GM23248 (cell line): Measurements from ENCODE around the gene OVOL1. TPM values are rescaled to one million over a fixed set of nuclear protein-coding genes. Genes with fewer than 3 reads are reported as not detected.
"Not testable (repeated sequence)": the region's sequence is repeated elsewhere in the genome, so short reads cannot be mapped to it uniquely, and the experiment has no call there.

Source experiments
- DNase-seq: peaks from one replicate; pipeline ENCODE4 v3.0.0-alpha.2; 2015
- H2AFZ ChIP-seq: fragments of 200-600 bp; sonication (generic); 2 replicates; pipeline ENCODE4 v1.6.1; 2016; ENCODE audit warnings: antibody characterized with exemption
- H3F3A ChIP-seq: fragments of 200-600 bp; sonication (generic); 2 replicates; pipeline ENCODE4 v1.6.1; 2016; ENCODE audit warnings: mild to moderate bottlenecking, antibody characterized with exemption, mixed run types; ENCODE audit not compliant: insufficient read depth
- H3K27ac ChIP-seq: fragments of 200-600 bp; sonication (generic); 2 replicates; pipeline ENCODE4 v1.5.1; 2016; ENCODE audit warnings: mild to moderate bottlenecking
- H3K27me3 ChIP-seq: fragments of 200-600 bp; sonication (generic); replicated peaks from 2 replicates; pipeline ENCODE4 v1.6.1; 2016; ENCODE audit warnings: mild to moderate bottlenecking; ENCODE audit not compliant: insufficient read depth
- H3K36me3 ChIP-seq: fragments of 200-600 bp; sonication (generic); 2 replicates; pipeline ENCODE4 v1.6.1; 2016; ENCODE audit warnings: low read depth, mild to moderate bottlenecking
- H3K4me1 ChIP-seq: fragments of 200-600 bp; sonication (generic); 2 replicates; pipeline ENCODE4 v1.6.1; 2016; ENCODE audit warnings: mild to moderate bottlenecking; ENCODE audit not compliant: insufficient read depth
- H3K4me2 ChIP-seq: fragments of 200-600 bp; sonication (generic); one replicate; pipeline ENCODE4 v1.6.1; 2016; ENCODE audit warnings: mild to moderate bottlenecking; ENCODE audit not compliant: unreplicated experiment
- H3K4me3 ChIP-seq: fragments of 200-600 bp; sonication (generic); 2 replicates; pipeline ENCODE4 v1.5.1; 2016; ENCODE audit warnings: mild to moderate bottlenecking
- H3K79me2 ChIP-seq: fragments of 200-600 bp; sonication (generic); 2 replicates; pipeline ENCODE4 v1.6.1; 2016; ENCODE audit warnings: mild to moderate bottlenecking; ENCODE audit not compliant: insufficient read depth
- H3K9ac ChIP-seq: fragments of 200-600 bp; sonication (generic); 2 replicates; pipeline ENCODE4 v1.6.1; 2016; ENCODE audit warnings: mild to moderate bottlenecking
- H3K9me2 ChIP-seq: fragments of 200-600 bp; sonication (generic); 2 replicates; pipeline ENCODE4 v1.6.1; 2016; ENCODE audit warnings: mixed run types, mild to moderate bottlenecking, moderate library complexity; ENCODE audit not compliant: insufficient read depth
- H3K9me3 ChIP-seq: fragments of 200-600 bp; sonication (generic); one replicate; pipeline ENCODE4 v1.6.1; 2017; ENCODE audit warnings: low read depth
- H4K20me1 ChIP-seq: fragments of 200-600 bp; sonication (generic); 2 replicates; pipeline ENCODE4 v1.6.0; 2016; ENCODE audit not compliant: insufficient read depth
- EZH2 ChIP-seq: fragments of 200-600 bp; sonication (generic); IDR thresholded peaks from 2 replicates; pipeline ENCODE4 v1.6.1; 2018; ENCODE audit warnings: antibody characterized with exemption, mild to moderate bottlenecking; ENCODE audit not compliant: insufficient read depth, poor library complexity, severe bottlenecking
- EZH2phosphoT487 ChIP-seq: fragments of 200-600 bp; sonication (generic); IDR thresholded peaks from 2 replicates; pipeline ENCODE4 v1.6.1; 2018; ENCODE audit warnings: antibody characterized with exemption, moderate library complexity, mild to moderate bottlenecking, low read depth; ENCODE audit not compliant: insufficient read depth
- WGBS, 2 experiments: methylation state at CpG; one replicate each; pipeline ENCODE4 v1.1.6; 2015 to 2017; ENCODE audit warnings: low lambda C conversion rate in 2 of 2, low coverage in 1 of 2; ENCODE audit errors: missing lambda C conversion rate in 2 of 2; 5-methylcytosine and 5-hydroxymethylcytosine counted together
- in situ Hi-C: fragments of 300-500 bp; cut with MboI; formaldehyde crosslinking; loops from 2 replicates; pipeline ENCODE4 v1.15.0; 2020
- polyA plus RNA-seq: library from polyadenylated mRNA; unstranded; fragments of >200 nt; fragmentation: Nextera tagmentation; extraction: Ambion mirVana; gene quantifications from 2 replicates; pipeline ENCODE4 v1.2.1, GENCODE V29; 2016
- total RNA-seq: library from RNA; depleted of rRNA; stranded (reverse); fragments of >200 nt; shearing (Covaris generic); gene quantifications from 2 replicates; pipeline ENCODE4 v1.2.3, GENCODE V29; 2014

Gene OVOL1
- total and polyA plus RNA-seq, 2 experiments from 2014 or later = not detected

DNA sequence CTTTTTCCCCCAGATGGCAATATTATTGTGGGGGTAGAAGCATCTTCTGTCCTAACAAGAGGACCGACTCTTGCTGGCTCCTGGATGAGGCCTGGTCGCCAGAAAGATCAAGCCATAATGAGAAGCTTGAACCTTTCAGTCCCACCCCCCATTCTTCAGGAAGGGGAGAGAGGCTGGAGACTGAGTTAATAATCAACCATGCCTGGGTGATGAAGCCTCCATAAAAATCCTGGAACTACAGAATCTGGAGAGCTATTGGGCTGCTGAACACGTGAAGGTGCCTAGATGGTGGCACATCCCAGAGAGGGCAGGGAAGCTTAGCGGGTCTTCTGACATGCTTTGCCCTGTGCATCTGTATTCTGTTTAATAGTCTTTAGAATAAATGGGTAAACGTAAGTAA, 22.4 kb upstream of the OVOL1 start:
- Histone ChIP-seq H3K27me3 (no peaks in the 10 kb centered on the region), H3F3A (peaks cover 5% of the 10 kb centered on the region), H3K9ac (no peak overlapping the region), H3K4me3 (no peak overlapping the region), H3K27ac (no peak overlapping the region), H3K9me3 (no peaks in the 10 kb centered on the region), H3K36me3 (no peaks in the 10 kb centered on the region), H3K9me2 (no peaks in the 10 kb centered on the region), H3K4me1 (peaks cover 2% of the 10 kb centered on the region), H3K79me2 (no peaks in the 10 kb centered on the region), H3K4me2 (no peak overlapping the region), H2AFZ (no peak overlapping the region), H4K20me1 (no peaks in the 10 kb centered on the region)
- TF ChIP-seq EZH2 = no peak
- TF ChIP-seq EZH2phosphoT487 = no peak
- in situ Hi-C loops = no loop called here
- WGBS, 2 experiments = 80 to 83% methylated on average over 5 of the region's 5 CpGs
- no peak for DNase-seq

GRCh38 chr11:65766535-65766934, 20.3 kb upstream of the OVOL1 start:
- Histone ChIP-seq H3K9ac (no peak overlapping the region), H3K4me2 (no peak overlapping the region), H3K9me2 (no peaks in the 10 kb centered on the region), H3K27me3 (no peaks in the 10 kb centered on the region), H3F3A (peaks cover 5% of the 10 kb centered on the region), H4K20me1 (no peaks in the 10 kb centered on the region), H3K27ac (no peak overlapping the region), H3K9me3 (no peaks in the 10 kb centered on the region), H3K4me1 (peaks cover 9% of the 10 kb centered on the region), H3K4me3 (no peak overlapping the region), H3K36me3 (no peaks in the 10 kb centered on the region), H2AFZ (no peak overlapping the region), H3K79me2 (no peaks in the 10 kb centered on the region)
- TF ChIP-seq EZH2phosphoT487 (no peak), EZH2 (no peak)
- WGBS, 2 experiments = 27 to 32% methylated on average over 7 of the region's 7 CpGs
- in situ Hi-C loops = no loop called here
- DNase-seq = peak; percentile 60

- Histone ChIP-seq H3K36me3 (no peaks in the 10 kb centered on the region), H2AFZ (no peak overlapping the region)
These were observed 19.5 kb upstream of the OVOL1 start for GRCh38 chr11:65767406-65767805.

DNA sequence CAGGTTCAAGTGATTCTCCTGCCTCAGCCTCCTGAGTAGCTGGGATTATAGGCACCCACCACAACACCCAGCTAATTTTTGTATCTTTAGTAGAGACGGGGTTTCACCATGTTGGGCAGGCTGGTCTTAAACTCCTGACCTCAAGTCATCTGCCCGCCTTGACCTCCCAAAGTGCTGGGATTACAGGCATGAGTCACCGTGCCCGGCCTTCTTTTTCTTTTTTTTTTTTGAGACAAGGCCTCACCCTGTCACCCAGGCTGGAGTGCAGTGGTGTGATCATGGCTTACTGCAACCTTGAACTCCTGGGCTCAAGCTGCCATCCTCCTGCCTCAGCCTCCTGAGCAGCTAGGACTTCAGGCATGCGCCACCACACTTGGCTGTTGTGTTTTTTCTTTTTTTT, 19.1 kb upstream of the OVOL1 start:
- H3K79me2 ChIP-seq, H2AFZ ChIP-seq, H3F3A ChIP-seq, H3K9me2 ChIP-seq, H3K4me2 ChIP-seq, H3K9ac ChIP-seq, DNase-seq, H4K20me1 ChIP-seq, H3K27me3 ChIP-seq, H3K9me3 ChIP-seq, H3K4me3 ChIP-seq, in situ Hi-C loops, H3K27ac ChIP-seq, H3K4me1 ChIP-seq, H3K36me3 ChIP-seq: not testable (repeated sequence)
- WGBS, 2 experiments = 83 to 85% methylated on average over 5 of the region's 5 CpGs

More at GRCh38 chr11:65767406-65767805, 19.5 kb upstream of the OVOL1 start:
- Histone ChIP-seq H3K79me2 (no peaks in the 10 kb centered on the region; the same call in 1 of the 2 replicates), H3K27me3 (no peaks in the 10 kb centered on the region), H3K4me1 (peaks cover 9% of the 10 kb centered on the region), H3K4me3 (no peak overlapping the region), H4K20me1 (no peaks in the 10 kb centered on the region), H3K9me2 (no peaks in the 10 kb centered on the region), H3K9me3 (no peaks in the 10 kb centered on the region), H3F3A (peaks cover 5% of the 10 kb centered on the region), H3K27ac (no peak overlapping the region), H3K4me2 (no peak overlapping the region), H3K9ac (no peak overlapping the region)
- no peak for DNase-seq
- in situ Hi-C loops = no loop called here
- WGBS, 2 experiments = 61 to 73% methylated on average over 10 of the region's 10 CpGs
- TF ChIP-seq EZH2phosphoT487 (no peak), EZH2 (no peak)

- DNase-seq = no peak
- H3K9ac ChIP-seq = no peak overlapping the region
- H3K4me2 ChIP-seq = no peak overlapping the region
- no peak overlapping the region for H2AFZ ChIP-seq
- no peaks in the 10 kb centered on the region for H3K36me3 ChIP-seq
- H3K4me3 ChIP-seq = no peak overlapping the region
- no peak overlapping the region for H3K27ac ChIP-seq
- H3F3A ChIP-seq = peaks cover 5% of the 10 kb centered on the region
- H3K9me2 ChIP-seq = no peaks in the 10 kb centered on the region
- TF ChIP-seq EZH2phosphoT487 (no peak), EZH2 (no peak)
- in situ Hi-C loops = no loop called here
- no peaks in the 10 kb centered on the region for H4K20me1 ChIP-seq
- H3K79me2 ChIP-seq = peaks cover 11% of the 10 kb centered on the region
- H3K9me3 ChIP-seq = no peaks in the 10 kb centered on the region
- no peaks in the 10 kb centered on the region for H3K27me3 ChIP-seq
- WGBS, 2 experiments = 75 to 81% methylated on average over 12 of the region's 12 CpGs
- H3K4me1 ChIP-seq = peaks cover 9% of the 10 kb centered on the region
These were observed 15.8 kb upstream of the OVOL1 start for GRCh38 chr11:65770951-65771567.
